ENCODE results near the gene DCBLD2.

DNA sequence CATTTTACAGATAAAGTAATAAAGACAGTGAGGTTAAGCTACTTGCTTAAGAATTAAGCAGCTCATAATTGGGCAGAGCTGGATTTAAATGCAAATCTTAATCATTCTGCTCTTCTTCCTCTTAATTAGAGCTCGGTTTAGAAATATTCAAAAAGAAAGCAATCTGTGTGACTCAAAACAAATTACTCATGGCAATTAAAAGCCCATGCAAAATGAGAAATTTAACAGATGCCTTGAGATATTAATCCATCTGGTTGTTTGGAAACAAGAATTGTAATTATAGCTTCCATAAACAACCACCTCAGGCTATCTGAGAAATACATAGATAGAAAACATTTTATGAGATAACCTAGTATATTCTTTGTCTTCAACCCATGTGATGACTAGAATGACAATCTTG is 44.2 kb upstream of the DCBLD2 start:
- TF ChIP-seq, protein P1, sequence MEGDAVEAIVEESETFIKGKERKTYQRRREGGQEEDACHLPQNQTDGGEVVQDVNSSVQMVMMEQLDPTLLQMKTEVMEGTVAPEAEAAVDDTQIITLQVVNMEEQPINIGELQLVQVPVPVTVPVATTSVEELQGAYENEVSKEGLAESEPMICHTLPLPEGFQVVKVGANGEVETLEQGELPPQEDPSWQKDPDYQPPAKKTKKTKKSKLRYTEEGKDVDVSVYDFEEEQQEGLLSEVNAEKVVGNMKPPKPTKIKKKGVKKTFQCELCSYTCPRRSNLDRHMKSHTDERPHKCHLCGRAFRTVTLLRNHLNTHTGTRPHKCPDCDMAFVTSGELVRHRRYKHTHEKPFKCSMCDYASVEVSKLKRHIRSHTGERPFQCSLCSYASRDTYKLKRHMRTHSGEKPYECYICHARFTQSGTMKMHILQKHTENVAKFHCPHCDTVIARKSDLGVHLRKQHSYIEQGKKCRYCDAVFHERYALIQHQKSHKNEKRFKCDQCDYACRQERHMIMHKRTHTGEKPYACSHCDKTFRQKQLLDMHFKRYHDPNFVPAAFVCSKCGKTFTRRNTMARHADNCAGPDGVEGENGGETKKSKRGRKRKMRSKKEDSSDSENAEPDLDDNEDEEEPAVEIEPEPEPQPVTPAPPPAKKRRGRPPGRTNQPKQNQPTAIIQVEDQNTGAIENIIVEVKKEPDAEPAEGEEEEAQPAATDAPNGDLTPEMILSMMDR (IDR thresholded peaks at IDR 0.05) = no peak
- TF ChIP-seq POLR2A (IDR thresholded peaks at IDR 0.05) = no peak

Data from body of pancreas (tissue), 4 donors.